Mesothelial cell of epicardium (in vitro differentiated cells): ENCODE data around the gene CACNA2D3. TPM values are rescaled to one million over a fixed set of nuclear protein-coding genes. Genes with fewer than 3 reads are reported as not detected.

Source experiments
- DNase-seq, 2 experiments: peaks; one replicate each; pipeline ENCODE4 v3.0.0; 2021; ENCODE audit warnings: low spot score in 2 of 2; ENCODE audit not compliant: unreplicated experiment in 2 of 2
- H3K27ac Mint-ChIP-seq: 2 replicates; pipeline ENCODE4 v1.8.0; 2021; ENCODE audit warnings: mixed read lengths
- H3K27me3 Mint-ChIP-seq: 2 replicates; pipeline ENCODE4 v1.8.0; 2021; ENCODE audit warnings: low read depth, mixed read lengths
- H3K36me3 Mint-ChIP-seq: 2 replicates; pipeline ENCODE4 v1.8.0; 2021; ENCODE audit warnings: mixed read lengths
- H3K4me1 Mint-ChIP-seq: 2 replicates; pipeline ENCODE4 v1.8.0; 2021; ENCODE audit warnings: mixed read lengths
- H3K4me3 Mint-ChIP-seq: 2 replicates; pipeline ENCODE4 v1.8.0; 2021; ENCODE audit warnings: mild to moderate bottlenecking, moderate library complexity, mixed read lengths
- H3K9me3 Mint-ChIP-seq: 2 replicates; pipeline ENCODE4 v1.8.0; 2021; ENCODE audit warnings: mixed read lengths
- total RNA-seq: library from RNA; stranded (reverse); gene quantifications from 3 replicates; pipeline ENCODE4 v1.2.1, GENCODE V29; 2021
- TF ChIP-seq, protein P1 (sequence below): fragments of 200-600 bp; sonication (generic); IDR thresholded peaks from one replicate; pipeline ENCODE4 v1.5.0; 2021; ENCODE audit warnings: antibody characterized with exemption; ENCODE audit not compliant: unreplicated experiment

CACNA2D3 gene
- total RNA-seq, 1 donor from 2014 or later = 2.3 TPM

DNA sequence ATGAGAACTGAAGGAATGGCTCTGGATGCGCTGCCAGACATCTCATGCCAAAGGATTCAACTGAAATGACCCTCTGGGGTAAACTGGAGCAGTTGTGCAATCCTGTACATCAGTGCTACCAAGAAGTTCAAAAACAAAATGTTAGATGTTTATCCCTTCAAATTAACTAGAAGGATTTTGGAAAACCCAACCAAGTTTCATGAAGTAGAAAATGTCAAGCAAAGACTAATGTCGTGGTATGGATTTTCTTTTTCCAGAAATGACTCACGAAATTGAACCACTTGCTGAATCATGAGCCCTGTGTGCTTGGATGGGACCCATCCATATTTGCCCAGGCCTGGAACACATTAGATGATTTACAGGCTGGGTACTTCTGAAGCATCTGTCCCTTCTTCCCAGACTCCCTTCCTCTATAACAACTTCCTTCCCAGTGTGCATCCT is 703.9 kb downstream of the CACNA2D3 start:
- no peak for DNase-seq
- TF ChIP-seq, protein P1, sequence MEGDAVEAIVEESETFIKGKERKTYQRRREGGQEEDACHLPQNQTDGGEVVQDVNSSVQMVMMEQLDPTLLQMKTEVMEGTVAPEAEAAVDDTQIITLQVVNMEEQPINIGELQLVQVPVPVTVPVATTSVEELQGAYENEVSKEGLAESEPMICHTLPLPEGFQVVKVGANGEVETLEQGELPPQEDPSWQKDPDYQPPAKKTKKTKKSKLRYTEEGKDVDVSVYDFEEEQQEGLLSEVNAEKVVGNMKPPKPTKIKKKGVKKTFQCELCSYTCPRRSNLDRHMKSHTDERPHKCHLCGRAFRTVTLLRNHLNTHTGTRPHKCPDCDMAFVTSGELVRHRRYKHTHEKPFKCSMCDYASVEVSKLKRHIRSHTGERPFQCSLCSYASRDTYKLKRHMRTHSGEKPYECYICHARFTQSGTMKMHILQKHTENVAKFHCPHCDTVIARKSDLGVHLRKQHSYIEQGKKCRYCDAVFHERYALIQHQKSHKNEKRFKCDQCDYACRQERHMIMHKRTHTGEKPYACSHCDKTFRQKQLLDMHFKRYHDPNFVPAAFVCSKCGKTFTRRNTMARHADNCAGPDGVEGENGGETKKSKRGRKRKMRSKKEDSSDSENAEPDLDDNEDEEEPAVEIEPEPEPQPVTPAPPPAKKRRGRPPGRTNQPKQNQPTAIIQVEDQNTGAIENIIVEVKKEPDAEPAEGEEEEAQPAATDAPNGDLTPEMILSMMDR = no peak
- peaks cover 15% of the 10 kb centered on the region for H3K4me1 Mint-ChIP-seq
- no peaks in the 10 kb centered on the region for H3K36me3 Mint-ChIP-seq
- H3K27ac Mint-ChIP-seq = no peak overlapping the region
- no peak overlapping the region for H3K4me3 Mint-ChIP-seq
- peaks cover 6% of the 10 kb centered on the region for H3K9me3 Mint-ChIP-seq
- H3K27me3 Mint-ChIP-seq = peaks cover 3% of the 10 kb centered on the region

DNA sequence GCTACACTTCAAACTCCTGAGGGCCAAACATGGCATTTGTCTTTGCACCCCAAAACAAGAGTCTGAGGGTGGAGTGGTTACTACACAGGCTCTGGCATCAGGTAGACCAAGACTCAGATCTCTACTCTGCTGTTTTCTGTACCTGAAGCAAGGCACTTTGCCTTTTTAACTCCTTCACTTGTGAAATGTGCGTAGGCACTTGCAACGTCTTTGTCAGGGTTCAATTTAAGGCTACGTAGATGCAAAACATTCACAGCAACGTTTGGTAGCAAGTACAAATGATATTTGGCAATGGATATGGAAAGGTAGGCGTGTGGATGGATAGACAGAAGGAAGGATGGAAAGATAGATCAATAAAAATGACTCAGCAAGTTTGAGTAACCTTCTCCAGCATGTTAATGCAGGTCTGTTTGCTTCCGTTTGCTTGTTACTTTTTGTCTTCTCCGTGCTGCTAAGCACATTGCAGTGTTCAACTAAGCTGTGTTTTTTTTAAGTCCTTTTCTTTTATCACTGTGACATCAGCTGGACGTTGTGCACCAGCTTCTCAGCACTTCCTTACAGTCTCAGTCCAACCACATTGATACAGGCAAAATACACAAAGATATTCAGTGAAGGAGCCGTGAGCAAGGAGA is 704.8 kb downstream of the CACNA2D3 start:
- no peaks in the 10 kb centered on the region for H3K36me3 Mint-ChIP-seq
- TF ChIP-seq, protein P1 = no peak

DNA sequence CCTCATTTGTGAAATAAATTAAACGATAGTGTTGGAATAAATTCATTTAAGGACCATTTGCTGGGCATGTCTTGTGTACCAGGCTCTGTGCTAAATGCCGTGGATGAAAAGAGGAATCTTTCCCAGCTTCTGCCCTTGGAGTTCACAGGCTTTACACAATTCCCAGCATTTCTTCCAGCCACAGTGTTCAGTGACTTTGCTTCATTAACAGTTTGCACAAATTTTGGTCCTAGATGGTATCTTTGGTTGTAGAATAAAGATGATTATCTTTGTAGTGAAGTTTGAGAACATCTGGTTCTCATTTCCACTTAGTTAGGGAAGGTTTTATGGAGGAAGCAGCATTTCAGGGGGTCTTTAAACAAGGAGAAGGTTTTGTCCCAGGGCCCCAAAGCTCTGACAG is 705.4 kb downstream of the CACNA2D3 start:
- no peak for DNase-seq
- no peaks in the 10 kb centered on the region for H3K27me3 Mint-ChIP-seq
- no peak overlapping the region for H3K4me3 Mint-ChIP-seq
- no peaks in the 10 kb centered on the region for H3K36me3 Mint-ChIP-seq
- H3K27ac Mint-ChIP-seq = peak overlapping the region; percentile 36
- H3K4me1 Mint-ChIP-seq = peaks cover 9% of the 10 kb centered on the region
- peaks cover 6% of the 10 kb centered on the region for H3K9me3 Mint-ChIP-seq
- TF ChIP-seq, protein P1 = no peak

More for the DNA sequence above, 704.8 kb downstream of the CACNA2D3 start:
- peaks cover 6% of the 10 kb centered on the region for H3K9me3 Mint-ChIP-seq
- H3K4me3 Mint-ChIP-seq = no peak overlapping the region
- H3K27ac Mint-ChIP-seq = no peak overlapping the region
- peaks cover 9% of the 10 kb centered on the region for H3K4me1 Mint-ChIP-seq
- no peaks in the 10 kb centered on the region for H3K27me3 Mint-ChIP-seq
- DNase-seq = no peak

DNA sequence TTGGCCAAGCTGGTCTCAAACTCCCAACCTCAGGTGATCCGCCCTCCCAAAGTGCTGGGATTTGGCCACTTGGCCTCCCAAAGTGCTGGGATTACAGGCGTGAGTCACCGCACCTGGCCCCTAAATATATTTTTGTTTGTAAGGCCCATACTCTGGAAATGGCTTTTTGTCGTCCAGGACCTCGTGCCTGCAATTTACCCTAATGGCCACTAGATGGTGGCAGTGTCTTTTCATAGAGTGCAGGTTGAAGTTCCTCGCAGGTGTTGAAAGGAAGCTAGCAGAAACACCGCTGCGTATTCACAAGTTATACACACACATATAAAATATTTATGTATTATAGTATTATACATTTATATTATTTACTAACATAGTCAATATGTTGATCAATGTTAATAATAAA is 708.3 kb downstream of the CACNA2D3 start:
- H3K36me3 Mint-ChIP-seq = no peaks in the 10 kb centered on the region
- no peak overlapping the region for H3K27ac Mint-ChIP-seq
- DNase-seq = no peak
- H3K4me3 Mint-ChIP-seq = no peak overlapping the region
- H3K27me3 Mint-ChIP-seq = no peaks in the 10 kb centered on the region
- H3K4me1 Mint-ChIP-seq = peaks cover 9% of the 10 kb centered on the region
- H3K9me3 Mint-ChIP-seq = peaks cover 6% of the 10 kb centered on the region
- TF ChIP-seq, protein P1 = peak; percentile 61

DNA sequence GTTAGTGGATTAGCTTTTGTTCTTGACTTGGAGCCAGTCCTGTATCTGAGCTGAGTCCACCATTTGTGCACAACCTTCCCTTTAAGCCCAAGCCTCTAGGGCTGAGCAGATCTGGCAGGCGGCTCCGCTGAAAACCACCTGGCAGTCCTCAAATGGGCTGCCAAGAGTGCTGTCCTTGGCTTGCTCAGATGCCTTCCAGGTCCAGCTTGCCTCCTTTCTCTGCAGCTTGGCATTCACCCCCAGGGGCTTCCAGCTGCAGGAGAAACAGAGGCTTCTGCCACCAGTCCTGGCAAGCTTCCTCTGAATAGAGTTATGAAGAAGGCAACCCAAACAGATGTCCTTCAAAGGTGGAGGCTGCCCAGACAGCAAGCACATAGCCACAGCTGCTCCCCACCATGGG is 708.8 kb downstream of the CACNA2D3 start:
- no peak overlapping the region for H3K27ac Mint-ChIP-seq
- no peak overlapping the region for H3K4me3 Mint-ChIP-seq
- peaks cover 6% of the 10 kb centered on the region for H3K9me3 Mint-ChIP-seq
- no peak for DNase-seq
- no peaks in the 10 kb centered on the region for H3K27me3 Mint-ChIP-seq
- TF ChIP-seq, protein P1 = no peak
- no peaks in the 10 kb centered on the region for H3K36me3 Mint-ChIP-seq
- peaks cover 9% of the 10 kb centered on the region for H3K4me1 Mint-ChIP-seq

DNA sequence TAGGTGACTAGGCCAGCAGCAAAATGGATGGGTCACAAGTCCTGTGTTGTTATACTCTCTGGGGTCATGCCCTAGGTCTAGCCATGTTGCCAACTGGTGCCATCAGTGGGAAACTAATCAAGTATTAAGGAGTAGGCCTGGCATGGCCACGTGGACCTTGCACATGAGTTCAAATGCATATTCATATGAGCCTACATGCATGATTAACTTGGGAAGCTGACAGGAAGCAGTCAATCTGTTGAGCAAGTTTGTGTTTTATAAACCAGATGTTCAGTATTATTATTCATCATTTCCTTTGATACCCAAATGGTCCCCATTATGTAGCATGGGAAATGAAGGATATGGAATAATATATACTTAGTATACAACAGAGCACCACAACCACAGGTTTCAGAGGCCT is 710.5 kb downstream of the CACNA2D3 start:
- TF ChIP-seq, protein P1 = no peak
- Mint-ChIP-seq H3K27ac (no peak overlapping the region), H3K27me3 (no peaks in the 10 kb centered on the region), H3K36me3 (no peaks in the 10 kb centered on the region), H3K4me3 (no peak overlapping the region), H3K9me3 (peaks cover 6% of the 10 kb centered on the region), H3K4me1 (peaks cover 4% of the 10 kb centered on the region)
- DNase-seq = no peak
